ENCODE results near the gene RNF146. TPM values are rescaled to one million over a fixed set of nuclear protein-coding genes. Genes with fewer than 3 reads are reported as not detected.

The RNF146 gene
- total and polyA plus RNA-seq, 10 of the 15 experiments (the other 5 are each of a cell fraction or from before 2014, with no cell fraction given): 9.3 to 33.0 (median 17.8) TPM

- no peak for TF ChIP-seq WRNIP1 (IDR thresholded peaks at IDR 0.05; ENCODE audit: borderline replicate concordance, low read depth, low read length)
- no peak for TF ChIP-seq PAX5 (IDR thresholded peaks at IDR 0.05; ENCODE audit: borderline replicate concordance, low read depth, low read length)
- TF ChIP-seq NR2F1 (conservative IDR thresholded peaks at IDR 0.05): no peak
- peak; percentile 61; the same call in 1 of the 2 replicates for TF ChIP-seq DPF2 (IDR thresholded peaks at IDR 0.05)
- peak; percentile 61; the same call in 1 of the 2 replicates for TF ChIP-seq RELB (IDR thresholded peaks at IDR 0.05; ENCODE audit: low read depth)
- TF ChIP-seq ZNF217 (IDR thresholded peaks at IDR 0.05): peak; percentile 53; the same call in 1 of the 2 replicates
- peak; percentile 54 for TF ChIP-seq JUNB (IDR thresholded peaks at IDR 0.05)
- no peak for TF ChIP-seq BRCA1 (IDR thresholded peaks at IDR 0.05; ENCODE audit: low read depth, low read length)
- TF ChIP-seq CREM (IDR thresholded peaks at IDR 0.05; ENCODE audit: low read depth): no peak
- peak; percentile 64 for TF ChIP-seq MEF2B (IDR thresholded peaks at IDR 0.05; ENCODE audit: partially characterized antibody, poor library complexity, severe bottlenecking)
- TF ChIP-seq ATF7 (IDR thresholded peaks at IDR 0.05; ENCODE audit: low read depth): 0 out of 2 replicates have a peak, but pooled peaks have one; percentile 43
- TF ChIP-seq ZNF592 (IDR thresholded peaks at IDR 0.05): 0 out of 2 replicates have a peak, but pooled peaks have one; percentile 40
Measured at GRCh38 chr6:127291495-127291894, 24.8 kb downstream of the RNF146 start (continued).
